HAP-1 (cell line): ENCODE measurements around the gene ZNF425.

Experiments
- DNase-seq, 2 experiments: peaks; one replicate each; pipeline ENCODE4 v3.0.0-alpha.2; 2016 to 2020; ENCODE audit warnings: low spot score in 2 of 2
- H3K27me3 ChIP-seq: fragments of 250-450 bp; sonication (Bioruptor Pico); 2 replicates; pipeline ENCODE4 v1.5.1; 2020; ENCODE audit warnings: low read depth, mild to moderate bottlenecking, moderate library complexity
- H3K36me3 ChIP-seq: fragments of 250-450 bp; sonication (Bioruptor Pico); replicated peaks from 2 replicates; pipeline ENCODE4 v1.5.1; 2020; ENCODE audit warnings: mild to moderate bottlenecking
- H3K4me1 ChIP-seq: fragments of 250-450 bp; sonication (Bioruptor Pico); 2 replicates; pipeline ENCODE4 v1.5.1; 2020; ENCODE audit warnings: mild to moderate bottlenecking
- H3K4me3 ChIP-seq: fragments of 250-450 bp; sonication (Bioruptor Pico); 2 replicates; pipeline ENCODE4 v1.5.1; 2020; ENCODE audit warnings: mild to moderate bottlenecking, moderate library complexity
- H3K9me3 ChIP-seq: fragments of 250-450 bp; sonication (Bioruptor Pico); 2 replicates; pipeline ENCODE4 v1.5.1; 2020; ENCODE audit warnings: mild to moderate bottlenecking, moderate library complexity
- in situ Hi-C: fragments of 300-500 bp; cut with MboI; formaldehyde crosslinking; loops from 3 replicates; pipeline ENCODE4 v1.14.3; 2020; ENCODE audit warnings: low sequenced_read_pairs, inconsistent platforms, mixed read lengths

ZNF425 gene, protein sequence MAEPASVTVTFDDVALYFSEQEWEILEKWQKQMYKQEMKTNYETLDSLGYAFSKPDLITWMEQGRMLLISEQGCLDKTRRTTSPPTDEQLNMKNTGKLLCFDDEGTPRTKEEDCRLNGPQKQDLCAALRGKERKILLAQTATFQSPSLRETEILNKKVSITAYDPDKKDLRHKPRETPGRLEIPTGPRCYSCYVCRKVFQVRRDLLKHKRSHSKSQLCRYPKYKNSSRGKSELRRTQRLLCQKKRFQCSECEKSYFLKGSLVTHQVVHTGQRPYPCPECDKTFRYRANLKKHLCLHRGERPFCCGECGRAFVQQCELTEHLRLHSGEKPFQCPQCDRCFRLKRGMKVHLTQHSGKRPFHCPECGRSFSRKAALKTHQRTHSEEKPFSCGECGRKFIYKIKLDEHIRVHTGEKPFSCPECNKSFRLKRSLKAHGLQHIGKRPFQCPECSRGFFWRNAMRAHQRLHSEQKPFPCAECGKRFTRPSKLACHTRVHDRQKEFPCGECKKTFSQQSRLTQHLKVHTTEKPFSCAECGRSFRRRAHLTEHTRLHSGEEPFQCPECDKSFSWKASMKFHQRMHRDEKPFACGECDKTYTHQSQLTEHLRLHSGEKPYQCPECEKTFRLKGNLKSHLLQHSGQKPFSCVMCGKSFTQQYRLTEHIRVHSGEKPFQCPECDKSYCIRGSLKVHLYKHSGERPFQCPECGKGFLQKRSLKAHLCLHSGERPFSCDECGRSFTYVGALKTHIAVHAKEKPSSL

DNA sequence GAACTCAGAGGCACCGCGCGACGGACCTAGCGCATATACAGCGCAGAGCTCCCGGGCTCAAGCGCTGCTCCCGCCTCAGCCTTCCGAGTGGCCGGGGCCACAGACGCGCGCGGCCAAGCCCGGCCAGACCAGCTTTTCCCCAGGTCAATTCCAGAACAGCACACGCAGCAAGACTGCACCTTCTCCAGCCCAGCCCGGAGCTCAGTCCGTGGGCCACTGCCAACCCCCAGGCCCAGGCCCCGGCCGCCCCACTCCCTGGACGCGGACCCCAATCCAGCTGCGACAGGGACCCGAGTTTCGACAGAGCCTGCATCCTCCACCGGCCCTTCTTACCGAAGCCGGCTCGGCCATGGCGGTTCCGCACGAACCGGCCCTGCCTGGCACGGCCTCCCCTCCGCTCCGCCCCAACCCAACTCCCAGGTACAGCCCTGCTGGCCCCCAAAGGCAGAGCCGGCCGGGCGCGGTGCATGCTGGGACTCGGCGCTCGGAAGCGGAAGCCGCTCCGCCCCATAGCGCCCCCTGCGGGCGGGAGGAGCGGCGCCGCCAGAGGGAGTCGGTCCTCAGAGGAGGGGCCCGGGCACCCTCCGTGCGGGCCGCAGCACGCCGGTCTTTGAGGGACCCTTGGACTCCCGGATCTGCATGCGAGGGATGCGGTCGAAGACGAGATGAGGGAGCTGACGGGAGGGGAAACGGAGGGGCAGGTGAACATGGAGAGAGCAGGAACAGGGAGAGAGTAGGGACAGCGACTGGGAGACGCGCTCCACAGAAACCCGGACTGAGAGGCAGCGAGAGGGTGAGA is at the start of gene ZNF425:
Gene ZNF425 (minus strand): TSS at position 462 of the 799 bp plus-strand sequence. CDS start 111 bp downstream, at position 351.
- in situ Hi-C loops: no loop called here
- H3K4me3 ChIP-seq: peak within 1 kb of the TSS; percentile 90
- H3K27me3 ChIP-seq: no peaks in the 10 kb centered on the region
- H3K36me3 ChIP-seq: peaks cover 23% of the 10 kb centered on the region
- H3K4me1 ChIP-seq: peaks cover 7% of the 10 kb centered on the region; the same call in 1 of the 2 replicates
- peak; percentile 78 to 94 for DNase-seq
- peaks cover 12% of the 10 kb centered on the region; the same call in 1 of the 2 replicates for H3K9me3 ChIP-seq

DNA sequence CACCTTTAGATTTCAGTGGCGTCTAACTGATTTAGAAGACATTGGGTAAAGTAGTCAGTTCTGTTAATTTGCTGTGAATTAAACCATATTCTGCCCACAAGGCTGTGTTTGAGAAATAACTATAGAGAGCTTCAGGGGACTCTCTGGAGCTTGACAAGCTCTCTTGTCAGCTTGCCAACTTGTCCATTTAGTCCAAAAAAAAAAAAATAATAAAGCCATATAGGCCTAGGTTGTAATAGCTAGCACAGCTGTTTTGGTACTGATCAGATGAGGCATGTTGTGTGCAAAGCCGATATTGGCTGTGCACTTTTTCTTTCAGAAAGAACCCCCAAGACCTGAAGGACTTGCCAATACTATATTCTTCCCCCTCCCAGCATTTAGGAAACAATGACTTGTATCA is 49.0 kb upstream of the ZNF425 start:
- in situ Hi-C loops: no loop called here
- Histone ChIP-seq H3K4me3 (no peak overlapping the region), H3K4me1 (no peaks in the 10 kb centered on the region), H3K27me3 (no peaks in the 10 kb centered on the region), H3K9me3 (peaks cover 2% of the 10 kb centered on the region; the same call in 1 of the 2 replicates), H3K36me3 (peaks cover 73% of the 10 kb centered on the region)
- no peak for DNase-seq

DNA sequence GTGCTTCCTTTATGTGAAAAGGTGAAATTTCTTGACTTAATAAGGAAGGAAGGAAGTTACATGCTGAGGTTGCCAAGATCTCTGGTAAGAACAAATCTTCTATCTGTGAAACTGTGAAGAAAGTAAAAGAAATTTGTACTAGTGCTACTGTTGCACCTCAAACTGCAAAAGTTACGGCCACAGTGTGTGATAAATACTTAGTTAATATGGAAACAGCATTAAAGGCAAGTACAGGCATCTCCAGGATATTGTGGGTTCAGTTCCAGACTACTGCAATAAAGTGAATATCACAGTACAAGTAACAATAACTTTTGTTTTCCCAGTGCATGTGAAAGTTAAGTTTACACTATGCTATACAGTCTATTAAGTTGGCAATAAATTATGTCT is 46.4 kb upstream of the ZNF425 start:
- DNase-seq: no peak
- no peak overlapping the region for H3K4me3 ChIP-seq
- peaks cover 2% of the 10 kb centered on the region; the same call in 1 of the 2 replicates for H3K9me3 ChIP-seq
- no peaks in the 10 kb centered on the region for H3K4me1 ChIP-seq
- no peaks in the 10 kb centered on the region for H3K27me3 ChIP-seq
- peaks cover 75% of the 10 kb centered on the region for H3K36me3 ChIP-seq
- in situ Hi-C loops: no loop called here

DNA sequence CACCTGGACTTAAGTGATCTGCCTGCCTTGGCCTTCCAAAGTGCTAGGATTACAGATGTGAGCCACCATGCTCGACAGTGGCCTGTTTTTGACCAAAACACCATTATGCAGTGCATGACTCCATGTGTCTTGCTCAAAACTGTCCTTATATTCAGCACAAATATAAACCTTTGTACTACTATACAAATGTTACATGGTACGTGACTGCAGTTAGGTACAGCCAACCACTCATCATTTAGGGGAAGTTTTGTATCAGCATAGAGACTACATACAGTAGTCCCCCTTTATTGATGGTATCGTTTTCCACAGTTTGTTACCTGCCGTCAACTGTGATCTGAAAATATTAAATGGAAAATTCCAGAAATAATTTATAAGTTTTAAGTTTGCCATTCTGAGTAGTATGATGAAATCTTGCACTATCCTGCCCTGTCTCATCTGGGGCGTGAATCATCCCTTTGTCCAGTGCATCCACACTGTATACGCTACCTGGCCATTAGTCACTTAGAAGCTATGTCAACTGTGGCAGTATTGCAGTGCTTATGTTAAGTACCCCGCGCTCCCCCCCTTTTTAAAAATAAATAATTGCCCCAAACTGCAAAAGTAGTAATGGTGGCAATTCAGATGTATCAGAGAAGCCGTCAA is 45.9 kb upstream of the ZNF425 start:
- no peak overlapping the region for H3K4me3 ChIP-seq
- no peak for DNase-seq
- no peaks in the 10 kb centered on the region for H3K27me3 ChIP-seq
- peaks cover 73% of the 10 kb centered on the region for H3K36me3 ChIP-seq
- in situ Hi-C loops: no loop called here
- H3K9me3 ChIP-seq: peaks cover 2% of the 10 kb centered on the region; the same call in 1 of the 2 replicates
- no peaks in the 10 kb centered on the region for H3K4me1 ChIP-seq

DNA sequence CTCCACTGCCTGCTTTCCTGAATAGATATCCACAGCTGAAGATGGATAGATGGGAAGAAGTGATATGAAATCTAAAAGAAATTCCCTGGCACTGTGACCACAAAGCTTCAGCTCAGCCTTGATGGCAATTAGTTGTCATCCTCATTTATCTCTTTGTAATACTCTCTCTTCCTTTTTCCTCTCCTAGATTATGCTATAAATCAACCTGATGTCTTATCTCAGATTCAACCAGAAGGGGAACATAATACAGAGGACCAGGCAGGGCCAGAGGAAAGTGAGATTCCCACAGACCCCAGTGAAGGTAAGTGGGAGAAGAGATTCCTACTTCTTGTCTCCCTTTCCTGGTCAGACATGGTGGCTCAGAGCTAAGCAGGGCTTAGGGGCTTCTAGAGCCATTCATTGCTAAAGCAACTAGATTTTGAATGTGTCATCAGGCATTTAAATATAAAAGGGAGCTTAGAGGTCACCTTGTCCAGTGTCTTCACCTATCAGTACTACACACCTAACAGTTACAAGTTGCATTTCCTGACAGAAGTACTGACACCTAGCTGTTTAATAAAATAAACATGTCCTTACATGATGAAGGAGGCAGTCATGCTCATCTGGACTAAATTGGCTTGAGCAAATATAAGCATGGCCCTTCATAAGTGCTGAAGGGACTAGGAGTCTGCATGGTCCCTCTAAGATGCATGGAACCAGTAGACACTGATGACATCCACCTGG is 40.7 kb upstream of the ZNF425 start:
- Histone ChIP-seq H3K9me3 (no peaks in the 10 kb centered on the region), H3K36me3 (peaks cover 75% of the 10 kb centered on the region), H3K4me3 (no peak overlapping the region), H3K27me3 (no peaks in the 10 kb centered on the region), H3K4me1 (no peaks in the 10 kb centered on the region)
- in situ Hi-C loops: no loop called here
- no peak for DNase-seq

DNA sequence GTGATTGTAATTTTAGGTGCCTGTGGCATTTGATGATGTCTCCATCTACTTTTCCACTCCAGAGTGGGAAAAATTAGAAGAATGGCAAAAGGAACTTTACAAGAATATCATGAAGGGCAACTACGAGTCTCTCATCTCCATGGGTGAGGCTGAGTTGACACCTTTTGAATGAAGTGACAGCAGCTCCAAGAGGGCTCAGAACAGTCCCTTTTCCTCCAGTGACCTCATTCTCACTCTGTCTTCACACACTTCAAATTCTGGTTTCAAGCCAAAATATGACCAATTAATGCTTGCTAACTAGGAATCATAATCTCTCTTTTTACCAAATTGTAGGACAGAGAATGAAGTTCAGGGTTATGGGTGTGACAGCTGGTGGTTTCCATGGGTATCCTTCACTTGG is 40.0 kb upstream of the ZNF425 start:
- Histone ChIP-seq H3K9me3 (no peaks in the 10 kb centered on the region), H3K36me3 (peaks cover 79% of the 10 kb centered on the region), H3K4me1 (no peaks in the 10 kb centered on the region), H3K4me3 (no peak overlapping the region), H3K27me3 (no peaks in the 10 kb centered on the region)
- no peak for DNase-seq
- in situ Hi-C loops: no loop called here

DNA sequence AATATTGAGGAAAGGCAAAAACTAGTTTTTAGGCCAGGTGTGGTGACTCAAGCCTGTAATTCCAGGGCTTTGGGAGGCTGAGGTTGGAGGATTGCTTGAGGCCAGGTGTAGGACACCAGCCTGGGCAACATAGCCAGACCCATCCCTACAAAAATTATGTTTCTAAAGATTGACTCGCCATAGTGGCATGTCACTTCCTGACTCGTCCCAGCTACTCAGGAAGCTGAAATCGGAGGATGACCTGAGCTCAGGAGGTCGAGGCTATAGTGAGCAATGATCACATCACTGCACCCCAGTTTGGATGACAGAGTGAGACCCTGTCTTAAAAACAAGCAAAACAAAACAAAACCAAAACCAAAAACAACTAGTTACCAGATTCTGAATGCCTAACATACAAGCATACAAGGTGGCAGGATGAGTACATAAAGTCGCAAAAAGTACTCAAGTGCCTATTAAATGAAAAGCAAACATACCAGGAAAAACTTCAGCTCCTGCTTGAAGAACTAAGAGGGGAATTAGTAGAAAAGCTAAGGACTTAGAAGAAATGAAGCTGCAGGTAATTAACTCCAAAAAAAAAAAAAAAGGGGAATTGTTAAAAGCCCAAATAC is 35.2 kb upstream of the ZNF425 start:
- H3K4me1 ChIP-seq: no peaks in the 10 kb centered on the region
- H3K9me3 ChIP-seq: no peaks in the 10 kb centered on the region
- no peak overlapping the region for H3K4me3 ChIP-seq
- in situ Hi-C loops: no loop called here
- DNase-seq: no peak
- peaks cover 58% of the 10 kb centered on the region for H3K36me3 ChIP-seq
- no peaks in the 10 kb centered on the region for H3K27me3 ChIP-seq

DNA sequence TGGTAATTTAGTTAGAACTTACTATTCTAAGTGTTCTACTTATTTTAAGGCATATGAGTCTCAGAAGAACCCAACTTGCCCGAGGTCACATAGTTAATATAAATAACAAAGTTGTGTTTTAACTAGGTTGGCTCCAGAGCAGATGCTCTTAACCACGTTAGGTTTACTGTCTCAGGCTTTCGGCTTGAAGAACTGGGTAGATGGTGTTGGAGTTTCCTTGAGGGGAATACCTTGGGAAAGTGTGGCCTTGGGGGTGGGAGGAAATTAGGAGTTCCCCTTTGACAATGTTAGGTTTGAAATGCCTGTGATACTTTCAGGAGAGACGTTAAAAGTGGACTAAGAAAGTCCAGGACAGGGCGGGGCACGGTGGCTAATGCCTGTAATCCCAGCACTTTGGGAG is 30.8 kb upstream of the ZNF425 start:
- no peak overlapping the region for H3K4me3 ChIP-seq
- H3K9me3 ChIP-seq: no peaks in the 10 kb centered on the region
- in situ Hi-C loops: no loop called here
- no peak for DNase-seq
- peaks cover 48% of the 10 kb centered on the region for H3K36me3 ChIP-seq
- H3K4me1 ChIP-seq: no peaks in the 10 kb centered on the region
- H3K27me3 ChIP-seq: no peaks in the 10 kb centered on the region

DNA sequence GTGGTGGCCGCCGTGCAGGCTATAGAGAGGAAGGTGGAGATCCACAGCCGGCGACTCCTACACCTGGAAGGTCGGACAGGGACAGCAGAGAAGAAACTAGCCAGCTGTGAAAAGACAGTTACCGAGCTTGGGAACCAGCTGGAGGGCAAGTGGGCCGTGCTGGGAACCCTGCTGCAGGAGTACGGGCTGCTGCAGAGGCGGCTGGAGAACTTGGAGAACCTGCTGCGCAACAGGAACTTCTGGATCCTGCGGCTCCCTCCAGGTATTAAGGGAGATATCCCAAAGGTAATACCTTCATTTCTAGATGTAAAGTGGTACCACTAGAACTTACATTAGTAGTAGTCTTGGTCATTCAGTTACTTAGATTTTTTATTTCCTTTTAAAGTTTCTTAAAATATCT is 27.9 kb upstream of the ZNF425 start:
- no peaks in the 10 kb centered on the region for H3K27me3 ChIP-seq
- no peaks in the 10 kb centered on the region for H3K4me1 ChIP-seq
- H3K9me3 ChIP-seq: no peaks in the 10 kb centered on the region
- H3K4me3 ChIP-seq: no peak overlapping the region
- H3K36me3 ChIP-seq: peaks cover 32% of the 10 kb centered on the region
- no peak for DNase-seq
- in situ Hi-C loops: no loop called here

DNA sequence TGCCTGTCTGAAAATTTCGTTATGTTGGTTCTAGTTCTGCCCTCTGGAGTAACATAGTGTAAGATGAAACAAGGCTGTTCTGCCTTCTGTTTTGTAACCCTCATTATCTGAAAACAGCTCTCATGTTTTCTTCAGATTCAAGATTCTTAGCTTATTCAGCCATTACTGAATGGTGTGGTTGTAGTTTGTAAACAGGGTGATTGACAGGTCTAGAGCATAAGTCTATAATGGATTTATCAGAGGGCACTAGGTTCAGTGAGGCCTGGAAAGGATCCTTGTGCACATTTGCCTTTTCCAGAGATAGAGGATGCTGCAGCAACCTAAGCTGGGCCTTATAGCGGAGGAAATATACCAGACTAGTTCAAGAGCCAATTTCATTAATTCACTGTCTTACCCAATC is 27.2 kb upstream of the ZNF425 start:
- DNase-seq: no peak
- Histone ChIP-seq H3K9me3 (no peaks in the 10 kb centered on the region), H3K36me3 (peaks cover 32% of the 10 kb centered on the region), H3K4me1 (no peaks in the 10 kb centered on the region), H3K27me3 (no peaks in the 10 kb centered on the region), H3K4me3 (no peak overlapping the region)
- in situ Hi-C loops: no loop called here

DNA sequence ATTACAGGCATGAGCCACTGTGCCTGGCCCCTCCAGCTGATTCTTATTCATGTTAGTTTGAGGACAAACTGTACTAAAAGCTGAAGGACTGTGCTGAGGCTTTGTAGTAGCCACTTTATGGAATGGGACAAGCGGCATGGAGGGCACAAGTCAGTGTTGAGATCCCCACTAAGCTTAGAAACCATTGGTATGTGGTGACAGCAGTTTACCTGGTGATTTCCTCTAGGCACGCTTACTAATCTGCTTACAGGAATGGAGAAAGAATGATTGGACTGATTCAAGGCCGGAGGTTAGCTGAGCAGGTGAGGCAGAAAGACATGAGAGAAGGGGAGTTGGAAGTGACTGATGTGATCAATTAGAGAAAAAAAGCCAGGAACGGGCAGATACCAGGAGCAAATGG is 24.9 kb upstream of the ZNF425 start:
- DNase-seq: no peak
- H3K9me3 ChIP-seq: no peaks in the 10 kb centered on the region
- H3K27me3 ChIP-seq: no peaks in the 10 kb centered on the region
- H3K36me3 ChIP-seq: peaks cover 22% of the 10 kb centered on the region
- in situ Hi-C loops: no loop called here
- H3K4me1 ChIP-seq: peaks cover 9% of the 10 kb centered on the region
- no peak overlapping the region for H3K4me3 ChIP-seq

DNA sequence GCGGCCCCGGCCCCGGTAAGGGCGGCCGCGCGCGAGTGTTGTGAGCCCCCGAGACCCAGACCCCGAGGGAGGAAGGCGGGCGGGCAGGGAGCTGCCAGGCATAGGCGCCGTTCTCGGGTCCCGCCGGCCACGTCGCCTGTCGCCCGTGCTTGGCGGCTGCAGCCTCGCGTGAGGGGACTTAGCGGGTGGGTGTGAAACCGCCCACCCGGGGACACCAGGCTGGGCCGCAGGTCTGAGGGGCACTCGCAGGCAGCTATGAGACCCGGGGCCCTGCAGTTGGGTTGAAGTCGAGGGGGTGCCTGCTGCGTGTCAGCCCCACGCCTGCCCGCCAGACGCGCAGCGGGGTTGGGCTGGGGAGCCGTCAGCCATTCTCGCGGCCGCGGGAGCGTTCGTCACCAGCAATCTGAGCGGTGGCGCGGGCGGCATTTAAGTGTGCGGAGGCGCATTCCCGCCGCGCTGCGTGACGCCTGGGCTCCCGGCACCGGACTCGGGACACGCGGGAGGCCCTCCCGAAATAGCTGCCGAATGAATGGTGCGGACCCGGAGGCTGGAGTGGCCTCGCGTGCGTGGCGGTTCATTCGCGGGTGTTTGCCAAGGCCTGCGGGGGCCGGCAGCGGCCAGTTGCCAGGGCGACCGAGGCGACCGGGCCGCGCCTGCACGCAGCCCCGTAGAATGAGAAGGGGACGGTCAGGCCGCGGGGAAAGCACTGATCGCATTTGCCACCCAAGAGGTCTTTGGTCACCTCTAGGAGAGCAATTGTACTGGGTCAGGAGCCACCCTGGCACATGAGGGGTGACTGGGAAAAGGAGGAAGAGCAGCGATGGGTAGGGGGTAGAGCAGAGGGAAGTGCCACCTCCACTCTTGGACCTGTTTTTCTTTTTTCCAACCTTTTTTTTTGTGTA is 21.9 kb upstream of the ZNF425 start:
- Histone ChIP-seq H3K4me3 (peak overlapping the region; percentile 85), H3K27me3 (no peaks in the 10 kb centered on the region), H3K9me3 (no peaks in the 10 kb centered on the region), H3K36me3 (no peaks in the 10 kb centered on the region), H3K4me1 (peaks cover 26% of the 10 kb centered on the region)
- peak in 1 of 2 experiments; percentile 63 for DNase-seq
- in situ Hi-C loops: no loop called here
